Measurements from ENCODE around the gene ZGPAT.

DNA sequence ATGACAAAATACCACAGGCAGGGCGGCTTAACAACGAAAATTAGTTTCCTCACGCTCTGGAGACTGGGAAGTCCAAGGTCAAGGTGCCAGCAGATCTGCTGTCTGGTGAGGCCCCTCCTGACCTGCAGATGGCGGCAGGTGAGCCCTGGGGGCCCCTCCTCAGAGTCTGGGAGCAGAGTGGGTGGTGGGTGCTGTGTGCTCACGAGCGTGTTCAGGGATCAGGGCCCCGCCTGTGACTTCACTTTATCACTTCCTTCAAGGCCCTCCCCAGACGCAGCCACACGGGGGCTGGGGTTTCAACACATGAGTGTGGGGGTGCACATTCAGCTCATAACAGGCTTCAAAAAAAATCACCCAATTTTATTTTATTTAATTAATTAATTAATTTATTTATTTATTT is 71.0 kb downstream of the ZGPAT start:
- no peak for TF ChIP-seq FOXP2 (optimal IDR thresholded peaks at IDR 0.05; ENCODE audit: control extremely low read depth, extremely low read length, insufficient read depth)
- TF ChIP-seq POLR2AphosphoS5 (IDR thresholded peaks at IDR 0.05; ENCODE audit: borderline replicate concordance, low read depth, low read length), result no peak

Data from SK-N-MC (cell line).